Nephron progenitor cell (in vitro differentiated cells): Measurements from ENCODE around the gene AZI2.

Experiments used
- DNase-seq: peaks from one replicate; pipeline ENCODE4 v3.0.0; 2021
- H3K27ac Mint-ChIP-seq: 2 replicates; pipeline ENCODE4 v1.8.0; 2021; ENCODE audit warnings: mild to moderate bottlenecking, moderate library complexity, mixed read lengths
- H3K27me3 Mint-ChIP-seq: 2 replicates; pipeline ENCODE4 v1.8.0; 2021; ENCODE audit warnings: mild to moderate bottlenecking, low read depth, mixed read lengths; ENCODE audit not compliant: poor library complexity
- H3K36me3 Mint-ChIP-seq: 2 replicates; pipeline ENCODE4 v1.8.0; 2021; ENCODE audit warnings: low read depth, mixed read lengths
- H3K4me1 Mint-ChIP-seq: 2 replicates; pipeline ENCODE4 v1.8.0; 2021; ENCODE audit warnings: mixed read lengths
- H3K4me3 Mint-ChIP-seq: 2 replicates; pipeline ENCODE4 v1.8.0; 2021; ENCODE audit warnings: mild to moderate bottlenecking, moderate library complexity, mixed read lengths
- H3K9me3 Mint-ChIP-seq: 2 replicates; pipeline ENCODE4 v1.8.0; 2021; ENCODE audit warnings: mild to moderate bottlenecking, moderate library complexity, mixed read lengths
- CTCF ChIP-seq: fragments of 200-600 bp; sonication (generic); IDR thresholded peaks from 2 replicates; pipeline ENCODE4 v1.5.0; 2021; ENCODE audit warnings: antibody characterized with exemption

Gene AZI2

GRCh38 chr3:28273837-28274236 is 74.8 kb downstream of the AZI2 start:
- peaks cover 53% of the 10 kb centered on the region for H3K9me3 Mint-ChIP-seq
- DNase-seq, result no peak
- no peak for TF ChIP-seq CTCF
- no peak overlapping the region for H3K4me3 Mint-ChIP-seq
- no peak overlapping the region for H3K27ac Mint-ChIP-seq
- peaks cover 83% of the 10 kb centered on the region for H3K36me3 Mint-ChIP-seq
- no peaks in the 10 kb centered on the region for H3K27me3 Mint-ChIP-seq
- no peaks in the 10 kb centered on the region for H3K4me1 Mint-ChIP-seq
